Astrocyte of the spinal cord (primary cell): ENCODE data around the gene DLGAP1.

Source experiments
- DNase-seq: peaks from one replicate; pipeline ENCODE4 v3.0.0; 2011; ENCODE audit warnings: low read depth, low spot score
- H3K4me3 ChIP-seq: 2 replicates; pipeline ENCODE4 v1.5.1; 2011; ENCODE audit warnings: low read depth, mild to moderate bottlenecking, low read length, moderate library complexity
- CTCF ChIP-seq: IDR thresholded peaks from 2 replicates; pipeline ENCODE4 v1.5.1; 2012; ENCODE audit warnings: low read depth, mild to moderate bottlenecking, low read length, inconsistent platforms
- in situ Hi-C: cut with HindIII; loops from 2 replicates; pipeline ENCODE4 v1.10.0; 2017; ENCODE audit warnings: low sequenced_read_pairs

Gene DLGAP1

GRCh38 chr18:3620146-3621119 lies 834.7 kb downstream of the DLGAP1 start:
- in situ Hi-C loops = loop anchor here (25.0 kb wide), 1 partner anchor 333 kb away; no protein-coding TSS in a partner anchor
- no peak overlapping the region for H3K4me3 ChIP-seq
- no peak for TF ChIP-seq CTCF
- DNase-seq = no peak

GRCh38 chr18:3619746-3620145 lies 835.4 kb downstream of the DLGAP1 start:
- no peak for DNase-seq
- TF ChIP-seq CTCF = no peak
- no peak overlapping the region for H3K4me3 ChIP-seq
- in situ Hi-C loops = loop anchor here (25.0 kb wide), 1 partner anchor 332 kb away; no protein-coding TSS in a partner anchor

- TF ChIP-seq CTCF = no peak
- in situ Hi-C loops = loop anchor here (25.0 kb wide), 1 partner anchor 332 kb away; no protein-coding TSS in a partner anchor
- no peak for DNase-seq
- no peak overlapping the region for H3K4me3 ChIP-seq
Measured at GRCh38 chr18:3619222-3619621, 835.9 kb downstream of the DLGAP1 start.

GRCh38 chr18:3616744-3617143 lies 838.4 kb downstream of the DLGAP1 start:
- no peak for DNase-seq
- in situ Hi-C loops = loop anchor here (25.0 kb wide), 1 partner anchor 329 kb away; no protein-coding TSS in a partner anchor
- no peak for TF ChIP-seq CTCF
- no peak overlapping the region for H3K4me3 ChIP-seq

- TF ChIP-seq CTCF = no peak
- in situ Hi-C loops = loop anchor here (25.0 kb wide), 1 partner anchor 329 kb away; no protein-coding TSS in a partner anchor
- no peak overlapping the region for H3K4me3 ChIP-seq
- DNase-seq = no peak
Measured at GRCh38 chr18:3616142-3616541, 839.0 kb downstream of the DLGAP1 start.

- H3K4me3 ChIP-seq = no peak overlapping the region
- no peak for TF ChIP-seq CTCF
Measured at GRCh38 chr18:3615374-3615985, 839.6 kb downstream of the DLGAP1 start.

More at GRCh38 chr18:3615374-3615985, 839.6 kb downstream of the DLGAP1 start:
- DNase-seq = no peak
- in situ Hi-C loops = loop anchor here (25.0 kb wide), 1 partner anchor 328 kb away; no protein-coding TSS in a partner anchor
